ENCODE results near the gene HOXB8.

GRCh38 chr17:48577330-48577945 lies 37.7 kb downstream of the HOXB8 start:
- TF ChIP-seq ATF3 (IDR thresholded peaks at IDR 0.05; ENCODE audit: borderline replicate concordance, extremely low read depth, low read depth, low read length): no peak
- TF ChIP-seq, protein P1, sequence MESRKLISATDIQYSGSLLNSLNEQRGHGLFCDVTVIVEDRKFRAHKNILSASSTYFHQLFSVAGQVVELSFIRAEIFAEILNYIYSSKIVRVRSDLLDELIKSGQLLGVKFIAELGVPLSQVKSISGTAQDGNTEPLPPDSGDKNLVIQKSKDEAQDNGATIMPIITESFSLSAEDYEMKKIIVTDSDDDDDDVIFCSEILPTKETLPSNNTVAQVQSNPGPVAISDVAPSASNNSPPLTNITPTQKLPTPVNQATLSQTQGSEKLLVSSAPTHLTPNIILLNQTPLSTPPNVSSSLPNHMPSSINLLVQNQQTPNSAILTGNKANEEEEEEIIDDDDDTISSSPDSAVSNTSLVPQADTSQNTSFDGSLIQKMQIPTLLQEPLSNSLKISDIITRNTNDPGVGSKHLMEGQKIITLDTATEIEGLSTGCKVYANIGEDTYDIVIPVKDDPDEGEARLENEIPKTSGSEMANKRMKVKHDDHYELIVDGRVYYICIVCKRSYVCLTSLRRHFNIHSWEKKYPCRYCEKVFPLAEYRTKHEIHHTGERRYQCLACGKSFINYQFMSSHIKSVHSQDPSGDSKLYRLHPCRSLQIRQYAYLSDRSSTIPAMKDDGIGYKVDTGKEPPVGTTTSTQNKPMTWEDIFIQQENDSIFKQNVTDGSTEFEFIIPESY (IDR thresholded peaks at IDR 0.05): no peak
- TF ChIP-seq CHD2 (IDR thresholded peaks at IDR 0.05; ENCODE audit: borderline replicate concordance, low read depth, low read length): no peak
- TF ChIP-seq, protein P2, sequence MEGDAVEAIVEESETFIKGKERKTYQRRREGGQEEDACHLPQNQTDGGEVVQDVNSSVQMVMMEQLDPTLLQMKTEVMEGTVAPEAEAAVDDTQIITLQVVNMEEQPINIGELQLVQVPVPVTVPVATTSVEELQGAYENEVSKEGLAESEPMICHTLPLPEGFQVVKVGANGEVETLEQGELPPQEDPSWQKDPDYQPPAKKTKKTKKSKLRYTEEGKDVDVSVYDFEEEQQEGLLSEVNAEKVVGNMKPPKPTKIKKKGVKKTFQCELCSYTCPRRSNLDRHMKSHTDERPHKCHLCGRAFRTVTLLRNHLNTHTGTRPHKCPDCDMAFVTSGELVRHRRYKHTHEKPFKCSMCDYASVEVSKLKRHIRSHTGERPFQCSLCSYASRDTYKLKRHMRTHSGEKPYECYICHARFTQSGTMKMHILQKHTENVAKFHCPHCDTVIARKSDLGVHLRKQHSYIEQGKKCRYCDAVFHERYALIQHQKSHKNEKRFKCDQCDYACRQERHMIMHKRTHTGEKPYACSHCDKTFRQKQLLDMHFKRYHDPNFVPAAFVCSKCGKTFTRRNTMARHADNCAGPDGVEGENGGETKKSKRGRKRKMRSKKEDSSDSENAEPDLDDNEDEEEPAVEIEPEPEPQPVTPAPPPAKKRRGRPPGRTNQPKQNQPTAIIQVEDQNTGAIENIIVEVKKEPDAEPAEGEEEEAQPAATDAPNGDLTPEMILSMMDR (IDR thresholded peaks at IDR 0.05 in 2 of 3, conservative IDR thresholded peaks at IDR 0.05 in 1 of 3; ENCODE audit: control insufficient read depth in 2 of 3, extremely low read depth in 1 of 3, insufficient read depth in 1 of 3, low read depth in 3 of 3, low read length in 3 of 3): no peak
- no peak for TF ChIP-seq RAD21 (IDR thresholded peaks at IDR 0.05; ENCODE audit: insufficient read depth, low read depth, low read length)
